Activated T-helper 2 cell treated with anti-CD3 and anti-CD28 coated beads, Interferon-gamma antibody, Interleukin-2, Interleukin-4, amounts not matched to agents 10 μg/mL and 5 μg/mL and 100 μg/mL, durations not matched to agents 14 hours and 24 hours and 36 hours (primary cell): ENCODE data around the gene MINPP1. TPM values are rescaled to one million over a fixed set of nuclear protein-coding genes. Genes with fewer than 3 reads are reported as not detected.
"Not testable (repeated sequence)": the region's sequence is repeated elsewhere in the genome, so short reads cannot be mapped to it uniquely, and the experiment has no call there.

Source experiments
- DNase-seq: peaks from one replicate; pipeline ENCODE4 v3.0.0; 2021; ENCODE audit warnings: low spot score
- H3K27ac Mint-ChIP-seq: one replicate; pipeline ENCODE4 v1.8.0; 2021; ENCODE audit warnings: mixed read lengths
- H3K27me3 Mint-ChIP-seq: one replicate; pipeline ENCODE4 v1.8.0; 2021; ENCODE audit warnings: low read depth, mixed read lengths
- H3K36me3 Mint-ChIP-seq: one replicate; pipeline ENCODE4 v1.8.0; 2021; ENCODE audit warnings: low read depth, mixed read lengths
- H3K4me1 Mint-ChIP-seq: one replicate; pipeline ENCODE4 v1.8.0; 2021; ENCODE audit warnings: low read depth, mixed read lengths
- H3K4me3 Mint-ChIP-seq: one replicate; pipeline ENCODE4 v1.8.0; 2021; ENCODE audit warnings: low read depth, mild to moderate bottlenecking, moderate library complexity, mixed read lengths
- H3K9me3 Mint-ChIP-seq: one replicate; pipeline ENCODE4 v1.8.0; 2021; ENCODE audit warnings: mixed read lengths
- intact Hi-C: fragments of 100-400 bp; cut with micrococcal nuclease; formaldehyde crosslinking; loops from one replicate; pipeline ENCODE4 v1.15.1; 2023
- total RNA-seq: library from RNA; stranded (reverse); gene quantifications from 2 replicates; pipeline ENCODE4 v1.2.3, GENCODE V29; 2022

MINPP1 gene
- total RNA-seq, 1 donor from 2014 or later = 14.1 TPM

GRCh38 chr10:87585565-87586514, 81.1 kb downstream of the MINPP1 start:
- Mint-ChIP-seq H3K4me1 (no peaks in the 10 kb centered on the region), H3K4me3 (no peak overlapping the region), H3K36me3 (no peaks in the 10 kb centered on the region), H3K27me3 (peaks cover 15% of the 10 kb centered on the region), H3K9me3 (no peaks in the 10 kb centered on the region), H3K27ac (no peak overlapping the region)
- intact Hi-C loops = no loop called here
- no peak for DNase-seq

- Mint-ChIP-seq H3K4me3 (no peak overlapping the region), H3K27ac (no peak overlapping the region), H3K36me3 (no peaks in the 10 kb centered on the region), H3K27me3 (peaks cover 19% of the 10 kb centered on the region), H3K9me3 (no peaks in the 10 kb centered on the region), H3K4me1 (no peaks in the 10 kb centered on the region)
- no peak for DNase-seq
- intact Hi-C loops = no loop called here
Observed at GRCh38 chr10:87589645-87590051, 85.0 kb downstream of the MINPP1 start.

- no peaks in the 10 kb centered on the region for H3K36me3 Mint-ChIP-seq
- no peak overlapping the region for H3K27ac Mint-ChIP-seq
- no peak overlapping the region for H3K4me3 Mint-ChIP-seq
- DNase-seq = no peak
- intact Hi-C loops = no loop called here
- no peaks in the 10 kb centered on the region for H3K9me3 Mint-ChIP-seq
- H3K4me1 Mint-ChIP-seq = no peaks in the 10 kb centered on the region
- peaks cover 26% of the 10 kb centered on the region for H3K27me3 Mint-ChIP-seq
Observed at GRCh38 chr10:87590705-87591588, 86.3 kb downstream of the MINPP1 start.

DNA sequence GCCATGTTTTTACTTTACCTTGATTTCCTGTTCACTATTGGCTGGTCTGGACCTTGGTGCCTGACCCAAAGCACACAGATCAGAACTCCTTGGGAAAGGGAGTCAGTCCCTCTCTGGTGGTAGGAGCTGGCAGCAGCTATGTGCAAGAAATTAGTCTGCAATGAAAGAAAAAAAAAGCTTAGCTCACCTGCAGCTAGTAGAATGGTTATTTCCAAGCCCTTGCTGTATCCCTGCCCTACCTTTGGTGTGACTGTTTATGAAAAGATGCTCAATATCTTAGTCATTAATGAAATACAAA, 86.8 kb downstream of the MINPP1 start:
- no peaks in the 10 kb centered on the region for H3K4me1 Mint-ChIP-seq
- H3K4me3 Mint-ChIP-seq = no peak overlapping the region
- H3K27ac Mint-ChIP-seq = no peak overlapping the region
- no peak for DNase-seq
- H3K9me3 Mint-ChIP-seq = no peaks in the 10 kb centered on the region
- intact Hi-C loops = no loop called here
- no peaks in the 10 kb centered on the region for H3K36me3 Mint-ChIP-seq
- peaks cover 30% of the 10 kb centered on the region for H3K27me3 Mint-ChIP-seq

GRCh38 chr10:87592920-87593319, 88.2 kb downstream of the MINPP1 start:
- H3K4me3 Mint-ChIP-seq, H3K4me1 Mint-ChIP-seq, DNase-seq, H3K36me3 Mint-ChIP-seq, H3K9me3 Mint-ChIP-seq, intact Hi-C loops, H3K27ac Mint-ChIP-seq: not testable (repeated sequence)
- peaks cover 30% of the 10 kb centered on the region for H3K27me3 Mint-ChIP-seq

GRCh38 chr10:87593702-87594101, 89.0 kb downstream of the MINPP1 start:
- peaks cover 27% of the 10 kb centered on the region for H3K27me3 Mint-ChIP-seq
- intact Hi-C loops = no loop called here
- H3K27ac Mint-ChIP-seq = no peak overlapping the region
- H3K9me3 Mint-ChIP-seq = no peaks in the 10 kb centered on the region
- H3K4me1 Mint-ChIP-seq = no peaks in the 10 kb centered on the region
- no peak overlapping the region for H3K4me3 Mint-ChIP-seq
- no peak for DNase-seq
- no peaks in the 10 kb centered on the region for H3K36me3 Mint-ChIP-seq

DNA sequence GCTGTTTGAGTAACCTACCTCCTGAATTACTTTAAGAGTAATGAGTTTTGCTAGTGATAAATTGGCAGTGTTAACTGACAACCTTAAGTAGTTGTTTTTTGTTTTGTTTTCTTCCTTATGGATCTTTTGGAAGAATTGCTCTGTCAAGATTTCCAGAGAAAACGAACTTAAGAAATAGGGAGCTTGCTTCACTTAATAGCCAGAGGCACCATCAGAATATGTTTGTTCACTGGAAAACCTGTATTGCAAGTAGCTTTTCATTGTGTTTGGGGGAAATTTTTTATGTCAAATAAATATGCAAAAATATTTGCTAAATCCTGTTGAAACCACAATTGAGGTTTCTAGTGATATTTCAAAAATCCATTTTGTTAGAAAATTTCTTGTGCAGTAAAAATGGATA, 89.5 kb downstream of the MINPP1 start:
- H3K9me3 Mint-ChIP-seq = no peaks in the 10 kb centered on the region
- no peak overlapping the region for H3K27ac Mint-ChIP-seq
- H3K36me3 Mint-ChIP-seq = no peaks in the 10 kb centered on the region
- no peaks in the 10 kb centered on the region for H3K4me1 Mint-ChIP-seq
- no peak overlapping the region for H3K4me3 Mint-ChIP-seq
- DNase-seq = no peak
- peaks cover 26% of the 10 kb centered on the region for H3K27me3 Mint-ChIP-seq
- intact Hi-C loops = no loop called here

DNA sequence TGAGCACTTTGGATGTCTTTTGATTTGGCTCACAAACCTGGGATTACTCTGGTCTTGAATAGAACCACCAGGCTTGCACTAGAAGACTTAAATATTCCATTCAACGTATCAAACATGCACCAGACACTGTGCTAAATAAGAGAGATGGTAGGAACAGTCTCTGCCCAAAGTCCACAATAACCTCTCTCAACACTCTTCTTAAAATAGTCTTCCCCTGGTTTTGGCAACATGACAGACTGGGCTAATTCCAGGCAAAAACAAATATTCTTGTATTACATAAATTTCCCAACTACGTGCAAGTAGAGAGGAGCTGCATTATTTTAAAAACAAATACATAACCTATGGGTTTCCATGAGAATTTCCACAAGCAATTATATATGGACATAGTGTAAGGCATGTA, 90.2 kb downstream of the MINPP1 start:
- Mint-ChIP-seq H3K27me3 (peaks cover 23% of the 10 kb centered on the region), H3K9me3 (no peaks in the 10 kb centered on the region)

GRCh38 chr10:87596351-87596750, 91.7 kb downstream of the MINPP1 start:
- H3K4me3 Mint-ChIP-seq = no peak overlapping the region
- H3K9me3 Mint-ChIP-seq = no peaks in the 10 kb centered on the region
- peaks cover 1% of the 10 kb centered on the region for H3K4me1 Mint-ChIP-seq
- DNase-seq = no peak
- H3K36me3 Mint-ChIP-seq = no peaks in the 10 kb centered on the region
- no peak overlapping the region for H3K27ac Mint-ChIP-seq
- peaks cover 23% of the 10 kb centered on the region for H3K27me3 Mint-ChIP-seq
- intact Hi-C loops = no loop called here

More for the DNA sequence above, 90.2 kb downstream of the MINPP1 start:
- Mint-ChIP-seq H3K36me3 (no peaks in the 10 kb centered on the region), H3K4me1 (no peaks in the 10 kb centered on the region), H3K27ac (no peak overlapping the region), H3K4me3 (no peak overlapping the region)
- DNase-seq = no peak
- intact Hi-C loops = no loop called here

GRCh38 chr10:87598700-87599099, 94.0 kb downstream of the MINPP1 start:
- peaks cover 7% of the 10 kb centered on the region for H3K4me1 Mint-ChIP-seq
- intact Hi-C loops = no loop called here
- H3K4me3 Mint-ChIP-seq = no peak overlapping the region
- DNase-seq = no peak
- no peaks in the 10 kb centered on the region for H3K9me3 Mint-ChIP-seq
- no peak overlapping the region for H3K27ac Mint-ChIP-seq
- no peaks in the 10 kb centered on the region for H3K36me3 Mint-ChIP-seq
- H3K27me3 Mint-ChIP-seq = peaks cover 17% of the 10 kb centered on the region

DNA sequence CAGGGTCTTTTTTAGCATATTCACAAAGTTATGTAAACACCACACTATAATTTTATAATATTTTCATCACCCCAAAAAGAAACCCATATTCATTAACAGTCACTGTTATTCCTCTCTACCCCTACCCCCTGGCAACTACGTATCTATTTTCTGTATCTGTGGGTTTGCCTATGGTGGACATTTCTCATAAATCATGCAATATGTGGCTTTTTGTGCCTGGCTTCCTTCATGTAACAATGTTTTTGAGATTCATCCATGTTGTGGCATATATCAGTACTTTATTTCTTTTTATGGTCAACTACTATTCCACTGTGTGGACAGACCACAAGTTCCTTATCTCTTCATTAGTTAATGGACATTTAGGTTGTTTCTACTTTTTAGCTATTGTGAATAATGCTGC, 95.9 kb downstream of the MINPP1 start:
- Mint-ChIP-seq H3K27me3 (peaks cover 5% of the 10 kb centered on the region), H3K9me3 (no peaks in the 10 kb centered on the region), H3K4me3 (no peak overlapping the region), H3K4me1 (peaks cover 7% of the 10 kb centered on the region), H3K36me3 (no peaks in the 10 kb centered on the region), H3K27ac (no peak overlapping the region)
- DNase-seq = no peak
- intact Hi-C loops = no loop called here
